Osteocyte (in vitro differentiated cells): Measurements from ENCODE around the gene DAPK1. TPM values are rescaled to one million over a fixed set of nuclear protein-coding genes. Genes with fewer than 3 reads are reported as not detected.

Experiments
- DNase-seq: peaks from one replicate; pipeline ENCODE4 v3.0.0; 2021; ENCODE audit warnings: mixed read lengths; ENCODE audit not compliant: unreplicated experiment; ENCODE audit errors: extremely low spot score
- H3K27ac Mint-ChIP-seq: one replicate; pipeline ENCODE4 v1.8.0; 2021; ENCODE audit warnings: mild to moderate bottlenecking, mixed read lengths; ENCODE audit not compliant: unreplicated experiment
- H3K27me3 Mint-ChIP-seq: one replicate; pipeline ENCODE4 v1.8.0; 2021; ENCODE audit warnings: mixed read lengths; ENCODE audit not compliant: unreplicated experiment
- H3K36me3 Mint-ChIP-seq: one replicate; pipeline ENCODE4 v1.8.0; 2021; ENCODE audit warnings: mixed read lengths; ENCODE audit not compliant: unreplicated experiment
- H3K4me1 Mint-ChIP-seq: one replicate; pipeline ENCODE4 v1.8.0; 2021; ENCODE audit warnings: mixed read lengths; ENCODE audit not compliant: unreplicated experiment
- H3K4me3 Mint-ChIP-seq: one replicate; pipeline ENCODE4 v1.8.0; 2021; ENCODE audit warnings: mild to moderate bottlenecking, moderate library complexity, mixed read lengths; ENCODE audit not compliant: unreplicated experiment
- H3K9me3 Mint-ChIP-seq: one replicate; pipeline ENCODE4 v1.8.0; 2021; ENCODE audit warnings: mixed read lengths; ENCODE audit not compliant: unreplicated experiment
- CTCF ChIP-seq: fragments of 200-600 bp; sonication (generic); IDR thresholded peaks from 2 replicates; pipeline ENCODE4 v1.5.0; 2021; ENCODE audit warnings: antibody characterized with exemption, mild to moderate bottlenecking, moderate library complexity
- total RNA-seq: library from RNA; stranded (reverse); gene quantifications from 2 replicates; pipeline ENCODE4 v1.2.1, GENCODE V29; 2021

DAPK1 gene
- total RNA-seq, 1 donor from 2014 or later: 304 TPM

- H3K27ac Mint-ChIP-seq: no peak overlapping the region
- H3K36me3 Mint-ChIP-seq: peaks cover 58% of the 10 kb centered on the region
- DNase-seq: no peak
Measured at GRCh38 chr9:87505869-87506678, 8.4 kb downstream of the DAPK1 start.

GRCh38 chr9:87507576-87507975 lies 9.9 kb downstream of the DAPK1 start:
- Mint-ChIP-seq H3K27ac (no peak overlapping the region), H3K36me3 (peaks cover 63% of the 10 kb centered on the region), H3K27me3 (no peaks in the 10 kb centered on the region), H3K9me3 (no peaks in the 10 kb centered on the region), H3K4me3 (no peak overlapping the region), H3K4me1 (peaks cover 39% of the 10 kb centered on the region)
- no peak for TF ChIP-seq CTCF
- DNase-seq: no peak

More at GRCh38 chr9:87505869-87506678, 8.4 kb downstream of the DAPK1 start:
- no peaks in the 10 kb centered on the region for H3K9me3 Mint-ChIP-seq
- peaks cover 47% of the 10 kb centered on the region for H3K4me1 Mint-ChIP-seq
- no peaks in the 10 kb centered on the region for H3K27me3 Mint-ChIP-seq
- H3K4me3 Mint-ChIP-seq: no peak overlapping the region
- no peak for TF ChIP-seq CTCF

- no peak overlapping the region for H3K27ac Mint-ChIP-seq
- H3K36me3 Mint-ChIP-seq: peaks cover 68% of the 10 kb centered on the region
- no peaks in the 10 kb centered on the region for H3K27me3 Mint-ChIP-seq
- H3K4me3 Mint-ChIP-seq: no peak overlapping the region
- H3K4me1 Mint-ChIP-seq: peaks cover 43% of the 10 kb centered on the region
- H3K9me3 Mint-ChIP-seq: no peaks in the 10 kb centered on the region
- TF ChIP-seq CTCF: no peak
- no peak for DNase-seq
Measured at GRCh38 chr9:87510252-87510683, 12.6 kb downstream of the DAPK1 start.

- Mint-ChIP-seq H3K27ac (peak overlapping the region; percentile 29), H3K9me3 (no peaks in the 10 kb centered on the region), H3K27me3 (no peaks in the 10 kb centered on the region), H3K4me3 (no peak overlapping the region), H3K4me1 (peaks cover 58% of the 10 kb centered on the region), H3K36me3 (peaks cover 66% of the 10 kb centered on the region)
- no peak for DNase-seq
- no peak for TF ChIP-seq CTCF
Measured at GRCh38 chr9:87512311-87512710, 14.6 kb downstream of the DAPK1 start.

- TF ChIP-seq CTCF: no peak
- Mint-ChIP-seq H3K27me3 (no peaks in the 10 kb centered on the region), H3K9me3 (no peaks in the 10 kb centered on the region), H3K4me3 (no peak overlapping the region), H3K27ac (peak overlapping the region; percentile 29), H3K4me1 (peaks cover 59% of the 10 kb centered on the region), H3K36me3 (peaks cover 66% of the 10 kb centered on the region)
- DNase-seq: no peak
Measured at GRCh38 chr9:87513161-87513560, 15.5 kb downstream of the DAPK1 start.
